ENCODE measurements around the gene MLKL. TPM values are rescaled to one million over a fixed set of nuclear protein-coding genes. Genes with fewer than 3 reads are reported as not detected.
"Not testable (repeated sequence)": the region's sequence is repeated elsewhere in the genome, so short reads cannot be mapped to it uniquely, and the experiment has no call there.

MLKL gene
- polyA plus RNA-seq, 1 experiment: 5.8 TPM

- Histone ChIP-seq H3K4me3 (ENCODE audit: low read depth, low read length) (no peak overlapping the region), H3K27me3 (ENCODE audit: control insufficient read depth, insufficient read depth, low read length) (no peaks in the 10 kb centered on the region), H3K9me3 (ENCODE audit: control insufficient read depth, insufficient read depth, low read length) (no peaks in the 10 kb centered on the region), H3K27ac (ENCODE audit: low read depth, low read length) (no peak overlapping the region)
- CTCF ChIA-PET: interaction anchor here (1.8 kb wide), 1 partner anchor 9 kb away, joined by 9 read pairs; no protein-coding TSS in a partner anchor
- POLR2A ChIA-PET: no interaction called here
- DNase-seq (ENCODE audit: low read depth, low spot score): no peak
- TF ChIP-seq CTCF (IDR thresholded peaks at IDR 0.05; ENCODE audit: low read depth, low read length): no peak
These were observed 40.3 kb downstream of the MLKL start for GRCh38 chr16:74660383-74660782.

- Histone ChIP-seq H3K4me3 (ENCODE audit: low read depth, low read length) (no peak overlapping the region), H3K27ac (ENCODE audit: low read depth, low read length) (no peak overlapping the region), H3K27me3 (ENCODE audit: control insufficient read depth, insufficient read depth, low read length) (no peaks in the 10 kb centered on the region), H3K9me3 (ENCODE audit: control insufficient read depth, insufficient read depth, low read length) (no peaks in the 10 kb centered on the region)
- POLR2A ChIA-PET: no interaction called here
- CTCF ChIA-PET: interaction anchor here (0.7 to 1.8 kb wide), 2 partner anchors 8 to 67 kb away, joined by 3 to 9 read pairs; no protein-coding TSS in a partner anchor
- TF ChIP-seq CTCF (IDR thresholded peaks at IDR 0.05; ENCODE audit: low read depth, low read length): no peak
- no peak for DNase-seq (ENCODE audit: low read depth, low spot score)
These were observed 41.6 kb downstream of the MLKL start for GRCh38 chr16:74659041-74659440.

DNA sequence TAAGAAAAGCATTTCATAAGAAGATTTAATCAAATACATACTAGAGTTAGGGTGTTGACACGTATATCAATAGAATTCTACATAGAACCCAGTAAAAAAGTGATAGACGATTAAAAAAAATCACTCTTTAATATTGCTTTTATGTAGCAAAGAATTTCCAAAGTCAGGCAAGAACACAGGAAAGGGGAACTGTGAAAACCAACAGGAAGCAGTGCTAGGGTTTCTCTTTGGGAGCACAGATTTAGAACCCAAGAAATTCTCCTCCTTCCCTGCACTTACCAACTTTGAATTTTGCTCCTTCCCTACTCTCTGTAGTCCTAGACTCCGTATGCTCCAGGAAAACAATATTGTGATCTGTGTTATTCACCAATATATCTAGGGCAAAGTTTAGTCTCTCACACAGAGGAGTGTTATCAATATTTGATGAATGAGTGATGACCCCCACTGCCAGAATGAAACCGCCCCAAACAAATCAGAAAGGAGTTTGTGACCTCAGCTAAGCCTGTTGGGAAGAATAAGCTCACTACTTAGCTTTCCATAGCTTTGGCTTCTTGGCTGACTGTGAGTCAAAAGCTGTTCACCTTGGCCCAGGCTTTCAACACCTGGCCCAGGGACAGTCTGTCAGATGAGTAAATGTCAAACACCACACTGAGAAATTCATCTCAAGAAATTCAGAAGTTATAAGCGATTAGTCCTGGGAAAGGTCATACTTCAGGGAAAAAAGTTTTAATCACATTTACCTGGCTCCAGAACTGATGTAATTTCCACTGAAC is 42.6 kb downstream of the MLKL start:
- ChIA-PET POLR2A (interaction anchor here (0.9 kb wide), 1 partner anchor 8 kb away, joined by 3 read pairs; the partner anchor contains the start of gene RFWD3), CTCF (no interaction called here)
- H3K9me3 ChIP-seq (ENCODE audit: control insufficient read depth, insufficient read depth, low read length): no peaks in the 10 kb centered on the region
- TF ChIP-seq CTCF (IDR thresholded peaks at IDR 0.05; ENCODE audit: low read depth, low read length): no peak
- DNase-seq (ENCODE audit: low read depth, low spot score): no peak
- no peak overlapping the region for H3K4me3 ChIP-seq (ENCODE audit: low read depth, low read length)
- no peaks in the 10 kb centered on the region for H3K27me3 ChIP-seq (ENCODE audit: control insufficient read depth, insufficient read depth, low read length)
- no peak overlapping the region for H3K27ac ChIP-seq (ENCODE audit: low read depth, low read length)

DNA sequence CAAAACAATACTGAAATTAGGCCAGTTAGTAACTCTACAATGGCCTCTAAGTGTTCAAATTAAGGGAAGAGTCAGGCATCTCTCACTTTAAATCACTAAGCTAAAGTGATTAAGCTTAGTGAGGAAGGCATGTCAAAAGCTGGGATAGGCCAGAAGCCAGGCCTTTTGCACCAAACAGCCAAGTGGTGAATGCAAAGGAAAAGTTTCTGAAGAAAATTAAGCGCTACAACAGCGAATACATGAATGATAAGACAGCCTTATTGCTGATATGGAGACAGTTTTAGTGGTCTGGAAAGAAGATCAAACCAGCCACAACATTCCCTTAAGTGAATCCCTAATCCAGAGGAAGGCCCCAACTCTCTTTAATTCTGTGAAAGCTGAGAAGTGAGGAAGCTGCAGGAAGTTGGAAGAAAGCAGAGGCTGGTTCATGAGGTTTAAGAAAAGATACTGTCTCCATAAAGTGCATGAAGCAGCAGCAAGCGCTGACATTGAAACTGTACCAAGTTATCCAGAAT is 46.1 kb downstream of the MLKL start:
- ChIA-PET POLR2A (no interaction called here), CTCF (interaction anchor here (1.5 kb wide), 1 partner anchor 208 kb away, joined by 6 read pairs; no protein-coding TSS in a partner anchor)
- no peaks in the 10 kb centered on the region for H3K9me3 ChIP-seq (ENCODE audit: control insufficient read depth, insufficient read depth, low read length)

DNA sequence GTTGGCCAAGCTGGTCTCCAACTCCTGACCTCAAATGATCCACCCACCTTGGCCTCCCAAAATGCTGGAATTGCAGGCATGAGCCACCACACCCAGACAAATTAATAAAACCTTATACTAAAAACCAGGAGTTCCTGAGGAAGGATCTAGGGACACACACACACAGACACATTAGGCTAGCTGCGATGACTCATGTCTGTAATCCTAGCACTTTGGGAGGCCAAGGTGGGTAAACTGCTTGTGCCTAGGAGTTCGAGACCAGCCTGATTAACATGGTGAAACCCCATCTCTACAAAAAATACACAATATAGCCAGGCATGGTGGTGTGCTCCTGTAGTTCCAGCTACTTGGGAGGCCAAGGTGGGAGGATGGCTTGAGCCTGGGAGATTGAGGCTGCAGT is 47.8 kb downstream of the MLKL start:
- ChIA-PET POLR2A (interaction anchor here (1.7 kb wide), 1 partner anchor 14 kb away, joined by 4 read pairs; the partner anchor contains the start of gene RFWD3), CTCF (interaction anchor here (2.0 kb wide), 1 partner anchor 210 kb away, joined by 11 read pairs; no protein-coding TSS in a partner anchor)
- H3K9me3 ChIP-seq (ENCODE audit: control insufficient read depth, insufficient read depth, low read length); H3K27ac ChIP-seq (ENCODE audit: low read depth, low read length); H3K27me3 ChIP-seq (ENCODE audit: control insufficient read depth, insufficient read depth, low read length); DNase-seq (ENCODE audit: low read depth, low spot score); H3K4me3 ChIP-seq (ENCODE audit: low read depth, low read length): not testable (repeated sequence)

More for the DNA sequence above, 46.1 kb downstream of the MLKL start:
- no peak for TF ChIP-seq CTCF (IDR thresholded peaks at IDR 0.05; ENCODE audit: low read depth, low read length)
- H3K27me3 ChIP-seq (ENCODE audit: control insufficient read depth, insufficient read depth, low read length): no peaks in the 10 kb centered on the region
- DNase-seq (ENCODE audit: low read depth, low spot score): no peak
- no peak overlapping the region for H3K27ac ChIP-seq (ENCODE audit: low read depth, low read length)
- H3K4me3 ChIP-seq (ENCODE audit: low read depth, low read length): no peak overlapping the region

All from AG04450 (cell line).